GM18520 (cell line): ENCODE results near the gene ALKBH5.
A peak's percentile ranks its signal among the peaks of the same experiment; 100 is the strongest.

Source experiments
- ATAC-seq: cut with Tn5 transposase; IDR thresholded peaks from one replicate; pipeline ENCODE4 v1.9.1; 2021; ENCODE audit not compliant: unreplicated experiment

ALKBH5 gene

GRCh38 chr17:18183334-18184142 is at the start of gene ALKBH5:
Gene ALKBH5 (plus strand): TSS chr17:18183828. CDS start chr17:18184244, 416 bp downstream.
- peak; percentile 72 for ATAC-seq

GRCh38 chr17:18136357-18136756 is 47.3 kb upstream of the ALKBH5 start:
- ATAC-seq: no peak

- no peak for ATAC-seq
Measured at GRCh38 chr17:18138065-18138749, 45.4 kb upstream of the ALKBH5 start.

- no peak for ATAC-seq
Measured at GRCh38 chr17:18139092-18139491, 44.5 kb upstream of the ALKBH5 start.

GRCh38 chr17:18139498-18139897 is 44.1 kb upstream of the ALKBH5 start:
- no peak for ATAC-seq

- no peak for ATAC-seq
Measured at GRCh38 chr17:18139949-18140348, 43.7 kb upstream of the ALKBH5 start.

GRCh38 chr17:18140648-18141047 is 43.0 kb upstream of the ALKBH5 start:
- ATAC-seq: no peak

- ATAC-seq: no peak
Measured at GRCh38 chr17:18141210-18141803, 42.3 kb upstream of the ALKBH5 start.

GRCh38 chr17:18142417-18142816 is 41.2 kb upstream of the ALKBH5 start:
- ATAC-seq: no peak

- ATAC-seq: no peak
Measured at GRCh38 chr17:18143044-18143936, 40.3 kb upstream of the ALKBH5 start.

- no peak for ATAC-seq
Measured at GRCh38 chr17:18144261-18144660, 39.4 kb upstream of the ALKBH5 start.

- no peak for ATAC-seq
Measured at GRCh38 chr17:18144855-18145254, 38.8 kb upstream of the ALKBH5 start.

GRCh38 chr17:18145811-18146210 is 37.8 kb upstream of the ALKBH5 start:
- no peak for ATAC-seq

- ATAC-seq: no peak
Measured at GRCh38 chr17:18146259-18146658, 37.4 kb upstream of the ALKBH5 start.

- ATAC-seq: no peak
Measured at GRCh38 chr17:18146980-18147379, 36.6 kb upstream of the ALKBH5 start.

- no peak for ATAC-seq
Measured at GRCh38 chr17:18148586-18148985, 35.0 kb upstream of the ALKBH5 start.

GRCh38 chr17:18151290-18151689 is 32.3 kb upstream of the ALKBH5 start:
- no peak for ATAC-seq

- ATAC-seq: no peak
Measured at GRCh38 chr17:18155179-18155578, 28.4 kb upstream of the ALKBH5 start.

GRCh38 chr17:18156171-18156975 is 27.3 kb upstream of the ALKBH5 start:
- no peak for ATAC-seq

GRCh38 chr17:18156976-18157280 is 26.7 kb upstream of the ALKBH5 start:
- ATAC-seq: no peak
